ACC112 (cell line): ENCODE data around the gene NCOR2.
A peak's percentile ranks its signal among the peaks of the same experiment; 100 is the strongest.

Source experiments
- H2AFZ ChIP-seq: fragments of 200-600 bp; sonication (generic); one replicate; pipeline ENCODE4 v1.6.0; 2017; ENCODE audit warnings: antibody characterized with exemption, low read length; ENCODE audit not compliant: unreplicated experiment
- H3K27ac ChIP-seq: fragments of 200-600 bp; sonication (generic); 2 replicates; pipeline ENCODE4 v1.5.1; 2014; ENCODE audit warnings: low read depth, mild to moderate bottlenecking, antibody characterized with exemption, low read length, moderate library complexity
- H3K27me3 ChIP-seq: fragments of 200-600 bp; sonication (generic); 2 replicates; pipeline ENCODE4 v1.6.1; 2014; ENCODE audit warnings: mild to moderate bottlenecking, antibody characterized with exemption, low read length, moderate library complexity, mixed read lengths; ENCODE audit not compliant: insufficient read depth
- H3K36me3 ChIP-seq: fragments of 200-600 bp; sonication (generic); 2 replicates; pipeline ENCODE4 v1.6.1; 2016; ENCODE audit warnings: mild to moderate bottlenecking, antibody characterized with exemption, low read length, moderate library complexity, mixed read lengths; ENCODE audit not compliant: insufficient read depth
- H3K4me1 ChIP-seq: fragments of 200-600 bp; sonication (generic); one replicate; pipeline ENCODE4 v1.6.1; 2016; ENCODE audit warnings: low read length, mixed read lengths; ENCODE audit not compliant: insufficient read depth, unreplicated experiment, control insufficient read depth
- H3K4me3 ChIP-seq: fragments of 200-600 bp; sonication (generic); 2 replicates; pipeline ENCODE4 v1.5.1; 2014; ENCODE audit warnings: mild to moderate bottlenecking, low read depth, low read length
- H3K79me2 ChIP-seq: fragments of 200-600 bp; sonication (generic); one replicate; pipeline ENCODE4 v1.6.0; 2016; ENCODE audit warnings: low read length; ENCODE audit not compliant: control insufficient read depth, unreplicated experiment, insufficient read depth

Gene NCOR2

GRCh38 chr12:124548854-124549378 is 18.5 kb downstream of the NCOR2 start:
- Histone ChIP-seq H2AFZ (no peak overlapping the region), H3K4me1 (peaks cover 49% of the 10 kb centered on the region), H3K4me3 (0 out of 2 replicates have a peak overlapping the region, but pooled peaks have one; percentile 18), H3K79me2 (peaks cover 86% of the 10 kb centered on the region), H3K27me3 (no peaks in the 10 kb centered on the region), H3K27ac (peak overlapping the region; percentile 64), H3K36me3 (no peaks in the 10 kb centered on the region)

- H3K27ac ChIP-seq, result no peak overlapping the region
- H3K27me3 ChIP-seq, result no peaks in the 10 kb centered on the region
- H3K36me3 ChIP-seq, result no peaks in the 10 kb centered on the region
- peaks cover 83% of the 10 kb centered on the region for H3K79me2 ChIP-seq
- H3K4me3 ChIP-seq, result no peak overlapping the region
- H2AFZ ChIP-seq, result no peak overlapping the region
- H3K4me1 ChIP-seq, result peaks cover 49% of the 10 kb centered on the region
Observed at GRCh38 chr12:124547626-124548025, 19.8 kb downstream of the NCOR2 start.

GRCh38 chr12:124545508-124546418 is 21.6 kb downstream of the NCOR2 start:
- Histone ChIP-seq H3K36me3 (no peaks in the 10 kb centered on the region), H3K27me3 (no peaks in the 10 kb centered on the region), H3K79me2 (peaks cover 72% of the 10 kb centered on the region), H2AFZ (no peak overlapping the region), H3K4me3 (peak overlapping the region; percentile 35; the same call in 1 of the 2 replicates), H3K27ac (peak overlapping the region; percentile 69), H3K4me1 (peaks cover 52% of the 10 kb centered on the region)

GRCh38 chr12:124544983-124545382 is 22.4 kb downstream of the NCOR2 start:
- Histone ChIP-seq H3K79me2 (peaks cover 67% of the 10 kb centered on the region), H3K36me3 (no peaks in the 10 kb centered on the region), H3K4me3 (no peak overlapping the region), H3K4me1 (peaks cover 44% of the 10 kb centered on the region), H2AFZ (no peak overlapping the region), H3K27me3 (no peaks in the 10 kb centered on the region), H3K27ac (peak overlapping the region; percentile 69)

GRCh38 chr12:124544311-124544970 is 23.0 kb downstream of the NCOR2 start:
- no peak overlapping the region for H3K4me3 ChIP-seq
- no peak overlapping the region for H2AFZ ChIP-seq
- no peak overlapping the region for H3K27ac ChIP-seq
- H3K36me3 ChIP-seq, result no peaks in the 10 kb centered on the region
- no peaks in the 10 kb centered on the region for H3K27me3 ChIP-seq
- H3K4me1 ChIP-seq, result peaks cover 44% of the 10 kb centered on the region
- peaks cover 67% of the 10 kb centered on the region for H3K79me2 ChIP-seq

GRCh38 chr12:124543590-124544310 is 23.7 kb downstream of the NCOR2 start:
- H3K4me1 ChIP-seq, result peaks cover 44% of the 10 kb centered on the region
- H3K27ac ChIP-seq, result no peak overlapping the region
- H2AFZ ChIP-seq, result no peak overlapping the region
- peaks cover 69% of the 10 kb centered on the region for H3K79me2 ChIP-seq
- H3K36me3 ChIP-seq, result no peaks in the 10 kb centered on the region
- H3K4me3 ChIP-seq, result no peak overlapping the region
- no peaks in the 10 kb centered on the region for H3K27me3 ChIP-seq

GRCh38 chr12:124543052-124543589 is 24.3 kb downstream of the NCOR2 start:
- Histone ChIP-seq H3K4me3 (no peak overlapping the region), H3K27me3 (no peaks in the 10 kb centered on the region), H3K4me1 (peaks cover 44% of the 10 kb centered on the region), H2AFZ (no peak overlapping the region), H3K36me3 (no peaks in the 10 kb centered on the region), H3K27ac (no peak overlapping the region), H3K79me2 (peaks cover 69% of the 10 kb centered on the region)

- no peaks in the 10 kb centered on the region for H3K36me3 ChIP-seq
- no peak overlapping the region for H3K4me3 ChIP-seq
- no peaks in the 10 kb centered on the region for H3K27me3 ChIP-seq
- H3K79me2 ChIP-seq, result peaks cover 69% of the 10 kb centered on the region
- no peak overlapping the region for H2AFZ ChIP-seq
- H3K4me1 ChIP-seq, result peaks cover 52% of the 10 kb centered on the region
- H3K27ac ChIP-seq, result no peak overlapping the region
Observed at GRCh38 chr12:124542021-124542949, 25.1 kb downstream of the NCOR2 start.

- Histone ChIP-seq H3K27me3 (no peaks in the 10 kb centered on the region), H3K36me3 (no peaks in the 10 kb centered on the region), H3K4me3 (no peak overlapping the region), H3K4me1 (peaks cover 58% of the 10 kb centered on the region), H2AFZ (no peak overlapping the region), H3K79me2 (peaks cover 75% of the 10 kb centered on the region), H3K27ac (no peak overlapping the region)
Observed at GRCh38 chr12:124541322-124541721, 26.1 kb downstream of the NCOR2 start.
